Stomach (tissue), 4 donors: ENCODE measurements around the gene COG8.

Source experiments
- EP300 ChIP-seq: sonication (generic); formaldehyde crosslinking; IDR thresholded peaks from one replicate; pipeline ENCODE4 v1.6.1; 2017; ENCODE audit warnings: antibody characterized with exemption
- POLR2A ChIP-seq, 4 donors: fragments of 450-650 bp; IDR thresholded peaks; one replicate each; pipeline ENCODE4 v1.6.1; 2016; ENCODE audit warnings: antibody characterized with exemption in 4 of 4, control low read depth in 2 of 4, mild to moderate bottlenecking in 1 of 4, moderate library complexity in 1 of 4
- POLR2AphosphoS5 ChIP-seq, 3 donors: sonication (generic); formaldehyde crosslinking; IDR thresholded peaks; one replicate each; pipeline ENCODE4 v1.6.1; 2016; ENCODE audit warnings: antibody characterized with exemption in 3 of 3
- TF ChIP-seq, protein P1 (sequence below), 7 experiments: fragments of 450-650 bp in 4 of 7; fragments of 200-600 bp in 3 of 7; sonication (generic) in 3 of 7; IDR thresholded peaks; one replicate each; pipeline ENCODE4 v1.5.1; 2016 to 2019; ENCODE audit warnings: antibody characterized with exemption in 7 of 7, control low read depth in 2 of 7, mild to moderate bottlenecking in 1 of 7

DNA sequence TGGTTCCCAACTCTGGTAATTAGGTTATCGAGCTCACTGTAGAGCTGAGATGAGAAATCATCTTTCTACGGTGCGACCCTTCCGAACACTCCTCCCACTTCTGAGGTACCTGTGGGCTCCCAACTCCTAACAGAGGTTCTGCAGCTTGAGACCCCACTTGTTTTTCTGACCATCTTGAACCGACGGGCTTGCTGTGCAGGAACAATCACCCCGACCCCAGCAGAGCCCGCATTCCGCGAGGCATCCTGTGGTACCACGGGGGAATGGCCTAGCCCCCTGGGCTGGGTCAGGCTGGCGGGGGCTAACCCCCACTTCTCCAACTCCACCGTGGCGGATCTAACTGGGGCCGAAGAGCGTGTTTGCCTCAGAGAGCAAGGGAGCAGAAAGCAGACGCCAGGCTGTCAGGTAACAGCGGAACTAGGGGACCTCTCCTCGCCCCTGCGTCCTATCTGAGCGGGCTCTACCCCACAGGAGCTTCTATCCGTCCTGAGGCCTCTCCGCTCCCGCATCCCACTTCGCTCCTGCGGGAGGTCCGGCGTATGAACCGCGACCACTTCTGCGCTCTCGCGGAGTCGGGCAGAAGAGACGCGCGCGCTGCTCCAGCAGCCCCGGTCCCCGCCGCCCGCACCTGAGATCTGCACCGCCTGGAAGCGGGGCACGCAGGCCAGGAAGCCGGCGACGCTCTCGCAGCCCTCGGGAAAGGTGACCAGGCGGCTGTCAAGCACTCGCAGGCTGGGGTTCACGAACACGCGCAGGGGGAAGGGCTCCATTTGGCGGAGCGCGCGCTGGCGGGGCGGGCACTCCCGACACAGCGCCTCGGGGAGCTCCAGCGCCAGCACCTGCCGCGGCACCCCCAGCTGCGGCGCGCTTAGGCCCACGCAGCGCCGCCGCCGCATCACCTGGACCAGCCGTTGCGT lies 9.7 kb downstream of the COG8 start:
- TF ChIP-seq, protein P1, sequence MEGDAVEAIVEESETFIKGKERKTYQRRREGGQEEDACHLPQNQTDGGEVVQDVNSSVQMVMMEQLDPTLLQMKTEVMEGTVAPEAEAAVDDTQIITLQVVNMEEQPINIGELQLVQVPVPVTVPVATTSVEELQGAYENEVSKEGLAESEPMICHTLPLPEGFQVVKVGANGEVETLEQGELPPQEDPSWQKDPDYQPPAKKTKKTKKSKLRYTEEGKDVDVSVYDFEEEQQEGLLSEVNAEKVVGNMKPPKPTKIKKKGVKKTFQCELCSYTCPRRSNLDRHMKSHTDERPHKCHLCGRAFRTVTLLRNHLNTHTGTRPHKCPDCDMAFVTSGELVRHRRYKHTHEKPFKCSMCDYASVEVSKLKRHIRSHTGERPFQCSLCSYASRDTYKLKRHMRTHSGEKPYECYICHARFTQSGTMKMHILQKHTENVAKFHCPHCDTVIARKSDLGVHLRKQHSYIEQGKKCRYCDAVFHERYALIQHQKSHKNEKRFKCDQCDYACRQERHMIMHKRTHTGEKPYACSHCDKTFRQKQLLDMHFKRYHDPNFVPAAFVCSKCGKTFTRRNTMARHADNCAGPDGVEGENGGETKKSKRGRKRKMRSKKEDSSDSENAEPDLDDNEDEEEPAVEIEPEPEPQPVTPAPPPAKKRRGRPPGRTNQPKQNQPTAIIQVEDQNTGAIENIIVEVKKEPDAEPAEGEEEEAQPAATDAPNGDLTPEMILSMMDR (IDR thresholded peaks at IDR 0.05) = no peak
- TF ChIP-seq POLR2AphosphoS5 (IDR thresholded peaks at IDR 0.05) (no peak), EP300 (no peak), POLR2A (IDR thresholded peaks at IDR 0.05) (no peak)
